K562 (cell line): ENCODE results near the gene NFATC3. TPM values are rescaled to one million over a fixed set of nuclear protein-coding genes. Genes with fewer than 3 reads are reported as not detected.

Experiments
- BACH1 ChIP-seq: fragments of 200-800 bp; sonication (Bioruptor generic); IDR thresholded peaks from 2 replicates; pipeline ENCODE4 v1.6.1; 2016; ENCODE audit warnings: missing genetic modification characterization, missing compliant biosample characterization
- BRCA1 ChIP-seq, 2 experiments: fragments of 450-650 bp in 1 of 2; sonication (generic) in 1 of 2; formaldehyde crosslinking in 1 of 2; IDR thresholded peaks; 2 replicates each; pipeline versions ENCODE4 v1.5.0 to v1.6.1; 2017 to 2020; ENCODE audit warnings: mild to moderate bottlenecking in 1 of 2, missing genetic modification reagents in 1 of 2
- CEBPB ChIP-seq: fragments of 450-650 bp; IDR thresholded peaks from 2 replicates; pipeline ENCODE4 v1.6.1; 2016; ENCODE audit warnings: missing genetic modification characterization, missing compliant biosample characterization
- DACH1 ChIP-seq: fragments of 450-650 bp; IDR thresholded peaks from 2 replicates; pipeline ENCODE4 v1.6.1; 2018; ENCODE audit not compliant: partially characterized antibody
- MAFK ChIP-seq: IDR thresholded peaks from 2 replicates; pipeline ENCODE4 v1.6.1; 2011; ENCODE audit warnings: low read length, improper control_type of control experiment
- MNT ChIP-seq, 2 experiments: fragments of 450-650 bp; conservative IDR thresholded peaks; 2 replicates each; pipeline ENCODE4 v1.6.1; 2017; ENCODE audit warnings: mild to moderate bottlenecking in 2 of 2, moderate library complexity in 2 of 2
- PHTF2 ChIP-seq: fragments of 250-450 bp; sonication (Bioruptor Pico); IDR thresholded peaks from 2 replicates; pipeline ENCODE4 v1.5.0; 2021; ENCODE audit warnings: mild to moderate bottlenecking
- POLR2AphosphoS5 ChIP-seq: IDR thresholded peaks from 2 replicates; pipeline ENCODE4 v1.6.1; 2011; ENCODE audit warnings: mild to moderate bottlenecking, low read depth, low read length, moderate library complexity; ENCODE audit not compliant: control insufficient read depth, insufficient read depth
- POLR2G ChIP-seq: fragments of 200-400 bp; formaldehyde crosslinking; IDR thresholded peaks from 2 replicates; pipeline ENCODE4 v1.6.1; 2017; ENCODE audit warnings: low read depth, mild to moderate bottlenecking, antibody characterized with exemption, low read length, moderate library complexity
- PTBP1 ChIP-seq: fragments of 200-400 bp; formaldehyde crosslinking; IDR thresholded peaks from 2 replicates; pipeline ENCODE4 v1.6.1; 2017; ENCODE audit warnings: low read depth, low read length
- RFX7 ChIP-seq: fragments of 250-450 bp; sonication (Bioruptor Pico); IDR thresholded peaks from 2 replicates; pipeline ENCODE4 v1.5.1; 2021; ENCODE audit warnings: mild to moderate bottlenecking
- SFPQ ChIP-seq: fragments of 200-400 bp; formaldehyde crosslinking; IDR thresholded peaks from 2 replicates; pipeline ENCODE4 v1.6.1; 2017; ENCODE audit warnings: mild to moderate bottlenecking, low read depth, low read length, moderate library complexity
- SRSF9 ChIP-seq: fragments of 200-400 bp; formaldehyde crosslinking; IDR thresholded peaks from 2 replicates; pipeline ENCODE4 v1.6.1; 2017; ENCODE audit warnings: low read depth, low read length, borderline replicate concordance
- THAP7 ChIP-seq: fragments of 250-450 bp; sonication (Bioruptor Pico); IDR thresholded peaks from 2 replicates; pipeline ENCODE4 v1.5.0; 2021
- ZHX1 ChIP-seq: fragments of 150-350 bp; conservative IDR thresholded peaks from 2 replicates; pipeline ENCODE4 v1.6.1; 2014; ENCODE audit warnings: low read length
- ZNF124 ChIP-seq: sonication (generic); formaldehyde crosslinking; IDR thresholded peaks from 2 replicates; pipeline ENCODE4 v1.8.1; 2022; ENCODE audit warnings: missing genetic modification reagents
- ZNF280B ChIP-seq: fragments of 250-450 bp; sonication (Bioruptor Pico); IDR thresholded peaks from 2 replicates; pipeline ENCODE4 v1.5.1; 2021; ENCODE audit warnings: mild to moderate bottlenecking
- ZNF589 ChIP-seq: fragments of 200-800 bp; sonication (Bioruptor generic); IDR thresholded peaks from 2 replicates; pipeline ENCODE4 v1.6.1; 2016; ENCODE audit warnings: low read depth, missing genetic modification characterization, missing compliant biosample characterization
- ZNF778 ChIP-seq: fragments of 450-650 bp; formaldehyde crosslinking; IDR thresholded peaks from 2 replicates; pipeline ENCODE4 v1.4.0; 2020; ENCODE audit warnings: mild to moderate bottlenecking, moderate library complexity
- polyA plus RNA-seq, 8 experiments: library from polyadenylated mRNA; depleted of rRNA in 4 of 8; stranded (reverse) in 5 of 8; unstranded in 3 of 8; fragments of >200 nt; fragmentation: Nextera tagmentation in 2 of 8; fragmentation: Illumina TruSeq in 1 of 8; extraction: Ambion mirVana in 2 of 8; extraction: Trizol in 1 of 8; gene quantifications; 2 replicates each; pipeline versions ENCODE4 v1.2.1 to v1.2.3, GENCODE V29; 2011 to 2014; ENCODE audit warnings: inconsistent platforms in 1 of 8, missing spikeins in 1 of 8
- total RNA-seq, 7 experiments: library from RNA; depleted of rRNA in 6 of 7; stranded (reverse); fragments of >200 nt in 6 of 7; fragmentation: Illumina TruSeq in 2 of 7; extraction: Trizol in 2 of 7; gene quantifications; 2 replicates each; pipeline versions ENCODE4 v1.2.1 to v1.2.3, GENCODE V29; 2011 to 2021; ENCODE audit warnings: low replicate concordance in 1 of 7

Gene NFATC3
- total and polyA plus RNA-seq, 9 of the 15 experiments (the other 6 are each of a cell fraction or from before 2014, with no cell fraction given) = 15.7 to 98.4 (median 59.4) TPM

- TF ChIP-seq ZNF280B (CRISPR knock-in tag) = no peak
- TF ChIP-seq CEBPB = no peak
- no peak for TF ChIP-seq BRCA1 (IDR thresholded peaks at IDR 0.05)
- 0 out of 2 replicates have a peak, but pooled peaks have one; percentile 47 for TF ChIP-seq BRCA1 (CRISPR knock-in tag; IDR thresholded peaks at IDR 0.05)
- TF ChIP-seq SRSF9 = no peak
- TF ChIP-seq POLR2G = peak; percentile 93
- no peak for TF ChIP-seq DACH1
- TF ChIP-seq MAFK = peak; percentile 12; the same call in 1 of the 2 replicates
- TF ChIP-seq THAP7 (CRISPR knock-in tag) = 0 out of 2 replicates have a peak, but pooled peaks have one; percentile 45
- no peak for TF ChIP-seq PTBP1
- TF ChIP-seq BACH1 = no peak
- TF ChIP-seq ZNF778 (CRISPR knock-in tag) = no peak
- peak; percentile 95; the same call in 1 of the 2 replicates for TF ChIP-seq ZNF589
- TF ChIP-seq RFX7 (CRISPR knock-in tag) = no peak
- TF ChIP-seq MNT (conservative IDR thresholded peaks at IDR 0.05) = peak; percentile 70; a peak in 3 of 4 replicates
- TF ChIP-seq ZHX1 = peak; percentile 77; the same call in 1 of the 2 replicates
- no peak for TF ChIP-seq PHTF2
- no peak for TF ChIP-seq ZNF124 (CRISPR knock-in tag)
- peak; percentile 68; the same call in 1 of the 2 replicates for TF ChIP-seq POLR2AphosphoS5
- TF ChIP-seq SFPQ = no peak
These were observed 489 bp upstream of the NFATC3 start (continued) for GRCh38 chr16:68084504-68085258.
